ENCODE results near the gene IFT81. TPM values are rescaled to one million over a fixed set of nuclear protein-coding genes. Genes with fewer than 3 reads are reported as not detected.
A peak's percentile ranks its signal among the peaks of the same experiment; 100 is the strongest.
"Not testable (repeated sequence)": the region's sequence is repeated elsewhere in the genome, so short reads cannot be mapped to it uniquely, and the experiment has no call there.

Gene IFT81
- total and polyA plus RNA-seq, 7 donors = 1.8 to 42.7 (median 20.4) TPM

GRCh38 chr12:110223777-110224378, 99.7 kb downstream of the IFT81 start:
- no peak overlapping the region for H3K4me3 ChIP-seq
- H3K27me3 ChIP-seq = no peaks in the 10 kb centered on the region
- peaks cover 0 to 12% (median 0%) of the 10 kb centered on the region in 4 donors for H3K36me3 ChIP-seq
- intact Hi-C loops (cut with DNase I) = loop anchor here (2.0 kb wide), 2 partner anchors 57 to 125 kb away; partner anchors contain the start of gene ATP2A2
- whole genome bisulfite sequencing, 2 donors = 56 to 71% methylated on average over 4 of the region's 4 CpGs
- H3K27ac ChIP-seq = peak overlapping the region; percentile 46 to 80 (median 68)
- H3K4me1 ChIP-seq = peaks cover 0 to 34% (median 25%) of the 10 kb centered on the region in 4 donors
- no peak for TF ChIP-seq EP300 (IDR thresholded peaks at IDR 0.05)
- no peak for TF ChIP-seq CTCF (IDR thresholded peaks at IDR 0.05)
- no peak for TF ChIP-seq POLR2A (IDR thresholded peaks at IDR 0.05)
- no peak for TF ChIP-seq POLR2AphosphoS5 (IDR thresholded peaks at IDR 0.05)
- no peak for DNase-seq
- no peaks in the 10 kb centered on the region for H3K9me3 ChIP-seq

GRCh38 chr12:110224379-110225304, 100.5 kb downstream of the IFT81 start:
- DNase-seq = peak; percentile 77
- intact Hi-C loops (cut with DNase I) = loop anchor here (2.0 kb wide), 2 partner anchors 56 to 126 kb away; partner anchors contain the start of gene ATP2A2
- WGBS, 2 donors = 17 to 63% methylated on average over 10 of the region's 10 CpGs
- Histone ChIP-seq H3K4me3 (peak overlapping the region in 3 of 4 donors; percentile 4 to 28 (median 15)), H3K36me3 (peaks cover 0 to 4% (median 0%) of the 10 kb centered on the region in 4 donors), H3K27me3 (no peaks in the 10 kb centered on the region), H3K27ac (peak overlapping the region; percentile 64 to 80 (median 68)), H3K4me1 (peaks cover 0 to 34% (median 24%) of the 10 kb centered on the region in 4 donors), H3K9me3 (no peaks in the 10 kb centered on the region)
- TF ChIP-seq CTCF (IDR thresholded peaks at IDR 0.05) (peak; percentile 37 to 60 (median 48)), POLR2A (IDR thresholded peaks at IDR 0.05) (no peak), EP300 (IDR thresholded peaks at IDR 0.05) (no peak), POLR2AphosphoS5 (IDR thresholded peaks at IDR 0.05) (peak; percentile 31 to 58 (median 49))

GRCh38 chr12:110227138-110227537, 103.0 kb downstream of the IFT81 start:
- H3K27ac ChIP-seq = no peak overlapping the region
- H3K9me3 ChIP-seq = no peaks in the 10 kb centered on the region
- H3K36me3 ChIP-seq = no peaks in the 10 kb centered on the region
- H3K27me3 ChIP-seq = no peaks in the 10 kb centered on the region
- no peak for DNase-seq
- peaks cover 0 to 27% (median 18%) of the 10 kb centered on the region in 4 donors for H3K4me1 ChIP-seq
- H3K4me3 ChIP-seq = no peak overlapping the region
- 95 to 97% methylated on average over 3 of the region's 3 CpGs for WGBS, 2 donors
- TF ChIP-seq CTCF (IDR thresholded peaks at IDR 0.05) (no peak), POLR2A (IDR thresholded peaks at IDR 0.05) (no peak), EP300 (IDR thresholded peaks at IDR 0.05) (no peak), POLR2AphosphoS5 (IDR thresholded peaks at IDR 0.05) (no peak)
- intact Hi-C loops (cut with DNase I) = no loop called here

- H3K27me3 ChIP-seq; DNase-seq; H3K27ac ChIP-seq; H3K9me3 ChIP-seq; H3K36me3 ChIP-seq; intact Hi-C loops (cut with DNase I); H3K4me3 ChIP-seq: not testable (repeated sequence)
- H3K4me1 ChIP-seq = peaks cover 0 to 17% (median 12%) of the 10 kb centered on the region in 4 donors
- WGBS, 2 donors = 87 to 91% methylated on average over 4 of the region's 4 CpGs
These were observed 104.2 kb downstream of the IFT81 start for GRCh38 chr12:110228348-110228747.

GRCh38 chr12:110228756-110229155, 104.6 kb downstream of the IFT81 start:
- intact Hi-C loops (cut with DNase I) = no loop called here
- Histone ChIP-seq H3K36me3 (no peaks in the 10 kb centered on the region), H3K4me1 (peaks cover 0 to 14% (median 11%) of the 10 kb centered on the region in 4 donors), H3K9me3 (no peaks in the 10 kb centered on the region), H3K27ac (no peak overlapping the region), H3K27me3 (no peaks in the 10 kb centered on the region), H3K4me3 (no peak overlapping the region)
- TF ChIP-seq EP300 (IDR thresholded peaks at IDR 0.05) (no peak), POLR2A (IDR thresholded peaks at IDR 0.05) (no peak), CTCF (IDR thresholded peaks at IDR 0.05) (no peak)
- DNase-seq = no peak
- WGBS, 2 donors = 83 to 95% methylated on average over 1 of the region's 1 CpG

Measured in sigmoid colon (tissue), 7 donors.